Gastrocnemius medialis (tissue), 4 donors: ENCODE measurements around the gene EIF3L.

Experiments used
- CTCF ChIP-seq, 5 experiments: fragments of 450-650 bp in 3 of 5; fragments of 200-600 bp in 2 of 5; sonication (generic) in 2 of 5; IDR thresholded peaks in 4 of 5; conservative IDR thresholded peaks in 1 of 5; 1 replicate in 4 of 5; 2 replicates in 1 of 5; pipeline ENCODE4 v1.5.1; 2016 to 2019; ENCODE audit warnings: antibody characterized with exemption in 5 of 5, mild to moderate bottlenecking in 3 of 5, moderate library complexity in 3 of 5
- POLR2A ChIP-seq, 2 donors: fragments of 450-650 bp; IDR thresholded peaks; one replicate each; pipeline ENCODE4 v1.6.1; 2017; ENCODE audit warnings: antibody characterized with exemption in 2 of 2, mild to moderate bottlenecking in 2 of 2, moderate library complexity in 2 of 2

- no peak for TF ChIP-seq CTCF (IDR thresholded peaks at IDR 0.05 in 4 of 5, conservative IDR thresholded peaks at IDR 0.05 in 1 of 5)
- no peak for TF ChIP-seq POLR2A (IDR thresholded peaks at IDR 0.05)
These were observed 4.3 kb upstream of the EIF3L start for GRCh38 chr22:37844904-37845329.
